ENCODE data around the gene NEURL1B.

The NEURL1B gene

DNA sequence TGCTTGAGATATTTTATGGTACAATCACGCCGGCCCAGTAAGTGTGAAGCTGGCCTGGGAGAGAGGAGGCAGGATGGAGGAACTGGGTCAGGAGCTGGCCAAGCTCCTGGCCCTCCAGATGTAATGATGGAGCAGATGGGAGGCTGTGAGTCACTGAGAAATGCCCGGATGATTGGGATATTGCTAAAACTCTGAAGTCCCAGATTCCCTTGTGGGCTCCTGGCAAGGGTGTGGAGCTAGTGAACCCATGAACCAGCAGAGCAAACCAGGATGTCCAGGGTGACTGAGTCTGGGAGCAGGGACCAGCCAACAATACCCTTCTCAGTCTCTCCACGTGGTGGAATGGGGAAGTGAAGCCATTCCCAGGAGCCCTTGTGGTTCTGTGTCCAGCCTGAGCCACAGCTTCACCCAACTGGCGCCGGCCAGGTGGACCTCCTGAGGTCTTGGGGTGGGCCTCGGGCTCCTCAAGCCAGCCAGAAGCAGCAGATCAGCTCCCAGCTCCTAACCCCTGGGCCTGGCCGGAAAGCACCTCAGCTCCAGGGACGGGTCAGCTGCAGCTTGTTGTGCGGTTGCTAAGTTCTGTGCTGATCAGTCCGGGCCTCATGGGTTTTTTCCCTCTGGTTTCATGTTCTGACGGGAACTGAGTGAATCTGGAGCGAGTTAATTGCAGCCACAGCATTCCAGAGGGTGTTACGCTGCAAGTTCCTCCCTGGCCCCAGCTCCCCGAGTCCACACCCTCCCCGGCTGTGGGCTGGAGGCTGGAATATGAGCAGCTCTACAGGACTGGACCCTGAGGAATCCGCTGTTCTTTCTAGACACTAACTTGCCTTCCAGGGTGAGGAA, 92.3 kb downstream of the NEURL1B start:
- no peak overlapping the region for H3K4me3 ChIP-seq (replicated peaks; ENCODE audit: insufficient read depth, low read length)
- no peak for DNase-seq (ENCODE audit: low read depth in 1 of 2, low spot score in 1 of 2)
- no peaks in the 10 kb centered on the region for H3K27me3 ChIP-seq (ENCODE audit: insufficient read depth, poor library complexity, severe bottlenecking)
- no peak overlapping the region for H3K27ac ChIP-seq (replicated peaks)
- no peak for TF ChIP-seq GABPA (IDR thresholded peaks at IDR 0.05; ENCODE audit: low read depth)
- peak; percentile 21; the same call in 1 of the 2 replicates for TF ChIP-seq SPI1 (IDR thresholded peaks at IDR 0.05; ENCODE audit: borderline replicate concordance, low read depth)

DNA sequence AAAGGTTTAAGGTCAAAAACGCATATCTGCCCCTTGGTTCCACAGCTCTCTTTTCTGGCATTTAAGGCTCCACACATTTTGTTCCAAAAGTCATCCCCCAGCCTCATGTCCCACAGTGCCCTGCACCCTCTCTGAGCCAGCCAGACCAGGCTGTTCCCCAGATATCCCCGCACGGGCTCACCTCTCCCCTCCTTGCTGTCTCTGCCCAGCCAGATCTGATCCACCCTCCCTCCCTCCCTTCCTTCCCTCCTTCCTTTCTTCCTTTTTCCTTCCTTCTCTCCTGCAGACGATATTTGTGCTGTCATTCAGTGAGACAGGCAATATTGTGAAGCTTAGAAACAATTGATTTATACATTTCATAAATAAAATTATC, 92.9 kb downstream of the NEURL1B start:
- no peak for DNase-seq (ENCODE audit: low read depth in 1 of 2, low spot score in 1 of 2)
- H3K27me3 ChIP-seq (ENCODE audit: insufficient read depth, poor library complexity, severe bottlenecking), result no peaks in the 10 kb centered on the region

DNA sequence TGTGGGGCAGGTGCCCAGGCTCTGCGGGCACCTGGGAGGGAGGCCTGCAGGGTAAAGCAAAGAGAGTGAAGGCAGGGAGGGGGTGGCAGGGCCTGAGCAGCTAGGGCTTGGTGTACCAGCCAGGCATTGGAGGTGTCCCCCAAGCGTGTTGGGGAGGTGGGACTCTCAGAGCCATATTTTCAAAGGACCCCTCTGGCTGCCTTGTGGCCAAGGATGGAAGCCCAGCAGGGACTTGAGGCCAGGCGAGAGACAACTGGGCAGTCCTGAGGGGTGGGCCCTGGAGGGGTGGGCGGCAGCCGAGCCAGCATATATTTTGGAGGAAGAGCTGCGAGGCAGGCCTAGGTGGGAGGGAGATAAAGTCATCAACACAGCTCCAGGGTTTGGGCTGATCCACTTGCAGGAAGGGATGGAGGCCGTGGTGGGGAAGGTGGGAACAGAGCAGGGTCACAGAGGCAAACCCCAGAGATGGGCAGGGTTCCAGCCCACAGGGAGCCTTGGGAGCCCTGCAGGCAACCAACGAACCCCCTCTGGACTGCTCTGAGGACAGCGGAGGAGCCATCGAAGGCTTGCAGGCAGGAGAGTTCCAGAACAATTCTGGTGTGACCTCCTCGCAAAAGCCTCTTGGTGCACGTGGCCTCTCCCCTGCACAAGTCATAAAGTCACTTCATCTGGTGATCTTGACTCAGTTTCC, 94.2 kb downstream of the NEURL1B start:
- TF ChIP-seq REST (IDR thresholded peaks at IDR 0.05; ENCODE audit: insufficient replicate concordance, low read depth), result no peak
- no peak for TF ChIP-seq GABPA (IDR thresholded peaks at IDR 0.05; ENCODE audit: low read depth)
- TF ChIP-seq, protein P1, sequence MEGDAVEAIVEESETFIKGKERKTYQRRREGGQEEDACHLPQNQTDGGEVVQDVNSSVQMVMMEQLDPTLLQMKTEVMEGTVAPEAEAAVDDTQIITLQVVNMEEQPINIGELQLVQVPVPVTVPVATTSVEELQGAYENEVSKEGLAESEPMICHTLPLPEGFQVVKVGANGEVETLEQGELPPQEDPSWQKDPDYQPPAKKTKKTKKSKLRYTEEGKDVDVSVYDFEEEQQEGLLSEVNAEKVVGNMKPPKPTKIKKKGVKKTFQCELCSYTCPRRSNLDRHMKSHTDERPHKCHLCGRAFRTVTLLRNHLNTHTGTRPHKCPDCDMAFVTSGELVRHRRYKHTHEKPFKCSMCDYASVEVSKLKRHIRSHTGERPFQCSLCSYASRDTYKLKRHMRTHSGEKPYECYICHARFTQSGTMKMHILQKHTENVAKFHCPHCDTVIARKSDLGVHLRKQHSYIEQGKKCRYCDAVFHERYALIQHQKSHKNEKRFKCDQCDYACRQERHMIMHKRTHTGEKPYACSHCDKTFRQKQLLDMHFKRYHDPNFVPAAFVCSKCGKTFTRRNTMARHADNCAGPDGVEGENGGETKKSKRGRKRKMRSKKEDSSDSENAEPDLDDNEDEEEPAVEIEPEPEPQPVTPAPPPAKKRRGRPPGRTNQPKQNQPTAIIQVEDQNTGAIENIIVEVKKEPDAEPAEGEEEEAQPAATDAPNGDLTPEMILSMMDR (IDR thresholded peaks at IDR 0.05; ENCODE audit: insufficient read depth, low read length), result no peak
- TF ChIP-seq SPI1 (IDR thresholded peaks at IDR 0.05; ENCODE audit: borderline replicate concordance, low read depth), result no peak
- no peak for TF ChIP-seq POLR2AphosphoS5 (IDR thresholded peaks at IDR 0.05; ENCODE audit: low read depth)
- Histone ChIP-seq H3K27me3 (ENCODE audit: insufficient read depth, poor library complexity, severe bottlenecking) (no peaks in the 10 kb centered on the region), H3K27ac (replicated peaks) (no peak overlapping the region), H3K4me3 (replicated peaks; ENCODE audit: insufficient read depth, low read length) (no peak overlapping the region)
- DNase-seq (ENCODE audit: low read depth in 1 of 2, low spot score in 1 of 2), result no peak

More for the DNA sequence above, 92.9 kb downstream of the NEURL1B start:
- H3K4me3 ChIP-seq (replicated peaks; ENCODE audit: insufficient read depth, low read length), result no peak overlapping the region
- no peak overlapping the region for H3K27ac ChIP-seq (replicated peaks)
- TF ChIP-seq REST (IDR thresholded peaks at IDR 0.05; ENCODE audit: insufficient replicate concordance, low read depth) (no peak), SPI1 (IDR thresholded peaks at IDR 0.05; ENCODE audit: borderline replicate concordance, low read depth) (no peak), POLR2AphosphoS5 (IDR thresholded peaks at IDR 0.05; ENCODE audit: low read depth) (no peak), GABPA (IDR thresholded peaks at IDR 0.05; ENCODE audit: low read depth) (no peak)
- TF ChIP-seq, protein P1 (IDR thresholded peaks at IDR 0.05; ENCODE audit: insufficient read depth, low read length), result no peak

- Histone ChIP-seq H3K27ac (replicated peaks) (no peak overlapping the region), H3K4me3 (replicated peaks; ENCODE audit: insufficient read depth, low read length) (no peak overlapping the region), H3K27me3 (ENCODE audit: insufficient read depth, poor library complexity, severe bottlenecking) (no peaks in the 10 kb centered on the region)
- DNase-seq (ENCODE audit: low read depth in 1 of 2, low spot score in 1 of 2), result no peak
- TF ChIP-seq REST (IDR thresholded peaks at IDR 0.05; ENCODE audit: insufficient replicate concordance, low read depth) (no peak), POLR2AphosphoS5 (IDR thresholded peaks at IDR 0.05; ENCODE audit: low read depth) (no peak), GABPA (IDR thresholded peaks at IDR 0.05; ENCODE audit: low read depth) (no peak), SPI1 (IDR thresholded peaks at IDR 0.05; ENCODE audit: borderline replicate concordance, low read depth) (no peak)
- TF ChIP-seq, protein P1 (IDR thresholded peaks at IDR 0.05; ENCODE audit: insufficient read depth, low read length), result no peak
These were observed 95.6 kb downstream of the NEURL1B start for GRCh38 chr5:172736508-172737135.

Measured in HL-60 (cell line).